Adrenal gland (tissue), 19 donors: ENCODE measurements around the gene PRRG4. TPM values are rescaled to one million over a fixed set of nuclear protein-coding genes. Genes with fewer than 3 reads are reported as not detected.
"Not testable (repeated sequence)": the region's sequence is repeated elsewhere in the genome, so short reads cannot be mapped to it uniquely, and the experiment has no call there.

Experiments used
- DNase-seq, 7 donors: peaks; one replicate each; pipeline ENCODE4 v3.0.0-alpha.2; 2019 to 2020
- H3K27ac ChIP-seq, 5 donors: fragments of 200-600 bp; sonication (generic) in 4 of 5; 1 replicate in 3 of 5; 2 replicates in 2 of 5; pipeline versions ENCODE4 v1.5.1 to v1.8.0; 2016 to 2020; ENCODE audit warnings: mild to moderate bottlenecking in 1 of 5
- H3K27me3 ChIP-seq: fragments of 200-600 bp; 2 replicates; pipeline ENCODE4 v1.8.0; 2021
- H3K36me3 ChIP-seq, 2 donors: fragments of 200-600 bp; replicated peaks in 1 of 2; 1 replicate in 1 of 2; 2 replicates in 1 of 2; pipeline versions ENCODE4 v1.5.1 to v1.8.0; 2018 to 2022
- H3K4me1 ChIP-seq, 2 donors: fragments of 200-600 bp; replicated peaks in 1 of 2; 1 replicate in 1 of 2; 2 replicates in 1 of 2; pipeline versions ENCODE4 v1.5.1 to v1.8.0; 2018 to 2021
- H3K4me3 ChIP-seq, 4 donors: fragments of 200-600 bp; sonication (generic) in 3 of 4; one replicate each; pipeline ENCODE4 v1.5.1; 2016 to 2018
- H3K9me3 ChIP-seq, 3 donors: fragments of 200-600 bp; sonication (generic) in 1 of 3; replicated peaks in 1 of 3; 1 replicate in 2 of 3; 2 replicates in 1 of 3; pipeline versions ENCODE4 v1.5.1 to v1.8.0; 2016 to 2021
- CTCF ChIP-seq, 6 experiments: fragments of 450-650 bp in 4 of 6; fragments of 200-600 bp in 2 of 6; sonication (generic) in 1 of 6; IDR thresholded peaks; 1 replicate in 5 of 6; 2 replicates in 1 of 6; pipeline versions ENCODE4 v1.5.1 to v1.8.0; 2016 to 2021; ENCODE audit warnings: antibody characterized with exemption in 6 of 6, mild to moderate bottlenecking in 2 of 6, moderate library complexity in 1 of 6
- POLR2A ChIP-seq, 2 donors: fragments of 450-650 bp; IDR thresholded peaks; one replicate each; pipeline ENCODE4 v1.6.1; 2017; ENCODE audit warnings: antibody characterized with exemption in 2 of 2, mild to moderate bottlenecking in 2 of 2, moderate library complexity in 1 of 2
- WGBS, 4 donors: extraction: QIAGEN DNeasy Blood & Tissue Kit in 2 of 4; methylation state at CpG; one replicate each; pipeline versions ENCODE4 v1.1.5 to v1.1.7; 2013 to 2017; 5-methylcytosine and 5-hydroxymethylcytosine counted together
- intact Hi-C, 2 donors: fragments of 100-400 bp; cut with DNase I; formaldehyde crosslinking; loops; one replicate each; pipeline versions ENCODE4 v1.14.1 to v1.15.0; 2022 to 2023
- long read RNA-seq, 10 donors: library from polyadenylated mRNA in 3 of 10; unstranded in 2 of 10; stranded (forward) in 1 of 10; transcript quantifications; one replicate each; pipeline ENCODE4 v2.0.0 and lab custom pipeline, GENCODE V29; 2021 to 2026
- polyA plus RNA-seq, 3 donors: library from polyadenylated mRNA; stranded (reverse); fragments of 200-250 nt in 2 of 3; fragments of 350-450 nt in 1 of 3; fragmentation: Illumina TruSeq in 1 of 3; extraction: RNeasy Lipid Tissue Mini Kit (QIAGEN cat#74804) in 1 of 3; gene quantifications; one replicate each; pipeline ENCODE4 v1.2.3, GENCODE V29; 2013 to 2014
- total RNA-seq, 9 donors: library from RNA; depleted of rRNA in 4 of 9; stranded (reverse); fragments of >200 nt in 4 of 9; fragments of 120-200 nt in 1 of 9; fragmentation: NEBNext Ultra II Directional in 1 of 9; extraction: Animal tissue kit (Norgen Biotek cat#: 25700) in 1 of 9; gene quantifications; one replicate each; pipeline versions ENCODE4 v1.1.0 to v1.2.4, GENCODE V29; 2013 to 2023
- donor health status: healthy with polysubstance abuse.
- donor health status: Bipolar disorder and iron deficiency.
- donor health status: DM: yes; HTN: yes; CAD: no.
- donor health status: DM: no; HTN: no; CAD: no.
- donor health status: DM: no; HTN: no; CAD: no.
- donor health status: DM: yes; HTN: yes; CAD: no.

PRRG4 gene
- 1 to 10 TPM in 7 of 9 donors, under 1 TPM in 2; 0.11 to 3.5 (median 1.6) TPM for total RNA-seq
- 1 to 10 TPM in 2 of 3 donors, under 1 TPM in 1; 0.97 to 1.3 (median 1.1) TPM for polyA plus RNA-seq
- long read RNA-seq, donor 1 = 0 reads
- long read RNA-seq, donor 2 = 0 reads
- long read RNA-seq, donor 3 = 0 reads
- long read RNA-seq, donor 4 = 0 reads
- long read RNA-seq, donor 5, partial matches to known transcripts = 0 of 1 reads
- long read RNA-seq, donor 5, other reads (novel, unspliced or antisense) = 1 of 1 reads
- long read RNA-seq, donor 6 = 0 reads
- long read RNA-seq, donor 7 = 0 reads
- long read RNA-seq, donor 8 = 0 reads
- long read RNA-seq, donor 9 = 0 reads
- long read RNA-seq, donor 10 = 0 reads

- Histone ChIP-seq H3K4me3 (peak within 1 kb of the TSS; percentile 49 to 79 (median 66)), H3K9me3 (no peaks in the 10 kb centered on the region), H3K27ac (peak within 1 kb of the TSS in 4 of 5 donors; percentile 35 to 78 (median 48)), H3K36me3 (no peaks in the 10 kb centered on the region), H3K27me3 (no peaks in the 10 kb centered on the region), H3K4me1 (peaks cover 0 to 11% of the 10 kb centered on the region in 2 donors)
- TF ChIP-seq CTCF (IDR thresholded peaks at IDR 0.05) (no peak), POLR2A (IDR thresholded peaks at IDR 0.05) (peak in 1 of 2 donors; percentile 49)
- WGBS, 4 donors = 3 to 14% (median 5%) methylated on average over 31 to 85 of the region's 85 CpGs
- intact Hi-C loops = no loop called here
- DNase-seq = peak; percentile 59 to 75 (median 61)
These were observed at the start of gene PRRG4 for GRCh38 chr11:32829680-32830412. TSS of gene PRRG4 (plus strand) at chr11:32829927. CDS start at chr11:32830530, 603 bp downstream.

- H3K27ac ChIP-seq, H3K9me3 ChIP-seq, H3K4me3 ChIP-seq, intact Hi-C loops, H3K4me1 ChIP-seq, H3K36me3 ChIP-seq, H3K27me3 ChIP-seq, DNase-seq: not testable (repeated sequence)
- 82 to 93% (median 88%) methylated on average over 2 of the region's 2 CpGs for WGBS, 4 donors
These were observed 48.9 kb upstream of the PRRG4 start for GRCh38 chr11:32780839-32781238.

- H3K27ac ChIP-seq = no peak overlapping the region
These were observed 48.0 kb upstream of the PRRG4 start for GRCh38 chr11:32781721-32782120.

GRCh38 chr11:32785262-32785661 is 44.5 kb upstream of the PRRG4 start:
- no peaks in the 10 kb centered on the region for H3K36me3 ChIP-seq
- TF ChIP-seq CTCF (IDR thresholded peaks at IDR 0.05) (no peak), POLR2A (IDR thresholded peaks at IDR 0.05) (no peak)
- WGBS, 4 donors = 76 to 86% (median 78%) methylated on average over 3 of the region's 3 CpGs

More at GRCh38 chr11:32781721-32782120, 48.0 kb upstream of the PRRG4 start:
- no peaks in the 10 kb centered on the region for H3K4me1 ChIP-seq
- H3K36me3 ChIP-seq = no peaks in the 10 kb centered on the region
- no peak for DNase-seq
- no peaks in the 10 kb centered on the region for H3K9me3 ChIP-seq
- TF ChIP-seq POLR2A (IDR thresholded peaks at IDR 0.05) (no peak), CTCF (IDR thresholded peaks at IDR 0.05) (no peak)
- WGBS, 4 donors = 81 to 87% (median 85%) methylated on average over 5 of the region's 5 CpGs
- no peak overlapping the region for H3K4me3 ChIP-seq
- intact Hi-C loops = no loop called here
- H3K27me3 ChIP-seq = no peaks in the 10 kb centered on the region

More at GRCh38 chr11:32785262-32785661, 44.5 kb upstream of the PRRG4 start:
- H3K4me3 ChIP-seq = no peak overlapping the region
- H3K27me3 ChIP-seq = no peaks in the 10 kb centered on the region
- peak in 1 of 7 donors; percentile 7 for DNase-seq
- no peak overlapping the region for H3K27ac ChIP-seq
- no peaks in the 10 kb centered on the region for H3K4me1 ChIP-seq
- H3K9me3 ChIP-seq = no peaks in the 10 kb centered on the region
- intact Hi-C loops = no loop called here
